ENCODE results near the gene GBF1. TPM values are rescaled to one million over a fixed set of nuclear protein-coding genes. Genes with fewer than 3 reads are reported as not detected.
A peak's percentile ranks its signal among the peaks of the same experiment; 100 is the strongest.

GBF1 gene
- total RNA-seq, 1 donor from 2014 or later: 8.7 TPM

DNA sequence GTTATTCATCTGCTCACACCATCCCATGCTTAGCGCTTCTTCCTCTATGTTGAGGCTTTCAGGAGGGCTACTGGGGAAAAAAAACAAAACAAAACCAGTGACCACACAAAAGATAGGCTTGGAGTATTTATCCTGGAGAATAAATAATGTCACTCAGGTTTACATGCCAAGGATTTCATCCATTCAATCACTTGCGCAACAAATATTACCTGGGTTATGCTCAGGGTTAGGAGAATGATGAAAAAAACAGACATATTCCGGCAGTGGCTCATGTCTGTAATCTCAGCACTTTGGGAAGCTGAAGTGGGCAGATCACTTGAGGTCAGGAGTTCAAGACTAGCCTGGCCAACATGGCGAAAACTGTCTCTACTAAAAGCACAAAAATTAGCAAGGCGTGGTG lies 22.5 kb upstream of the GBF1 start:
- no peaks in the 10 kb centered on the region for H3K36me3 ChIP-seq (ENCODE audit: control insufficient read depth, insufficient read depth, low read length)
- FAIRE-seq (no peak), DNase-seq (ENCODE audit: low read depth) (no peak)
- TF ChIP-seq, protein P1, sequence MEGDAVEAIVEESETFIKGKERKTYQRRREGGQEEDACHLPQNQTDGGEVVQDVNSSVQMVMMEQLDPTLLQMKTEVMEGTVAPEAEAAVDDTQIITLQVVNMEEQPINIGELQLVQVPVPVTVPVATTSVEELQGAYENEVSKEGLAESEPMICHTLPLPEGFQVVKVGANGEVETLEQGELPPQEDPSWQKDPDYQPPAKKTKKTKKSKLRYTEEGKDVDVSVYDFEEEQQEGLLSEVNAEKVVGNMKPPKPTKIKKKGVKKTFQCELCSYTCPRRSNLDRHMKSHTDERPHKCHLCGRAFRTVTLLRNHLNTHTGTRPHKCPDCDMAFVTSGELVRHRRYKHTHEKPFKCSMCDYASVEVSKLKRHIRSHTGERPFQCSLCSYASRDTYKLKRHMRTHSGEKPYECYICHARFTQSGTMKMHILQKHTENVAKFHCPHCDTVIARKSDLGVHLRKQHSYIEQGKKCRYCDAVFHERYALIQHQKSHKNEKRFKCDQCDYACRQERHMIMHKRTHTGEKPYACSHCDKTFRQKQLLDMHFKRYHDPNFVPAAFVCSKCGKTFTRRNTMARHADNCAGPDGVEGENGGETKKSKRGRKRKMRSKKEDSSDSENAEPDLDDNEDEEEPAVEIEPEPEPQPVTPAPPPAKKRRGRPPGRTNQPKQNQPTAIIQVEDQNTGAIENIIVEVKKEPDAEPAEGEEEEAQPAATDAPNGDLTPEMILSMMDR (IDR thresholded peaks at IDR 0.05; ENCODE audit: insufficient read depth, low read length, severe bottlenecking): no peak
- H3K4me3 ChIP-seq (ENCODE audit: low read depth, low read length): no peak overlapping the region
- H3K27me3 ChIP-seq (ENCODE audit: control insufficient read depth, insufficient read depth, low read length): no peaks in the 10 kb centered on the region

DNA sequence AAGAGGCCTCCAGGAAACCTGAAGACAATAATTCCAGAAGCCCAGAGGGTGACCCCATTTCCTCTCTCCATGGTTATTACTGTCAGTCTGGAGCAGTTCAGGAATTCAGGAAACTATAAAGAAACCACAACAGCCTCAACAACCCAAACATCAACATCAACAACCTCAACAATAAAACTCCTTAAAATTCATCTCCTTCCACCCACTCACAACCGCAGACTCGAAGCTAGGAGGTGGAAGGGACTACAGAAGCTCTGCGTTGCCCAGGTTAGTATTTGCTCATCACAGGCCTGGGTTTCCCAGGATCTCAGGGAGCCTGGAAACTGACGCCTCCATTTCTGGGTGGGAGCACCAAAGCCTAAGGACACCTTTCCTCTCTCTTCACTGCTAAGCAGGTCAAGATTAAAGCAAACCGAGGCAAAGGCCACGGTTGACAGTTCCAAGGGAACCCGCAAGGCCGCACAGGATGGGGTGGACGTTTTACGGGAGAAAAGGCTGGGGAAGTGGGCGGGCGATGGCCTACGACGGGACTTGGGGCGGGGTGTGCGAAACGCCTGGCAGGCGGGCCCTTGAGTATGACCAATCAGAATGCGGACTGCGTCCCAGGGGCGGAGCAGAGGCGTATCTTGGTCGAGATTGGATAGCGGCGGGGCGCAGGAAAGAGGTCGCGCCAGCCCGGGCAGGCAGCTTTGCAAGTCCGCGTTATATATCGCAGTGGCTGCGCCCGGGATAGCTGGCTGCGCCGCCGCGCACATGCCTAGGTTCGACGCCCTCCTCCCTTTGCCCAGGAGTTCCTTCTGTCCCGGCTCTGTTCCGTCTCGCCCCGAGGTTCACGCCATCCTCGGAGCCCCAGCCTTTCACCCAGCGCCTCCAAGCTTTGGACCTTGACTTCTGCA lies 19.4 kb upstream of the GBF1 start, which contains the start of gene ELOVL3:
ELOVL3 (plus strand) TSS at position 654 of the 896 bp plus-strand sequence. CDS start 250 bp downstream, outside the sequence.
- FAIRE-seq (no peak), DNase-seq (ENCODE audit: low read depth) (peak; percentile 91)
- peak within 1 kb of the TSS; percentile 12 for H3K4me3 ChIP-seq (ENCODE audit: low read depth, low read length)
- peaks cover 5% of the 10 kb centered on the region for H3K27me3 ChIP-seq (ENCODE audit: control insufficient read depth, insufficient read depth, low read length)
- TF ChIP-seq, protein P1 (IDR thresholded peaks at IDR 0.05; ENCODE audit: insufficient read depth, low read length, severe bottlenecking): no peak
- no peaks in the 10 kb centered on the region for H3K36me3 ChIP-seq (ENCODE audit: control insufficient read depth, insufficient read depth, low read length)

DNA sequence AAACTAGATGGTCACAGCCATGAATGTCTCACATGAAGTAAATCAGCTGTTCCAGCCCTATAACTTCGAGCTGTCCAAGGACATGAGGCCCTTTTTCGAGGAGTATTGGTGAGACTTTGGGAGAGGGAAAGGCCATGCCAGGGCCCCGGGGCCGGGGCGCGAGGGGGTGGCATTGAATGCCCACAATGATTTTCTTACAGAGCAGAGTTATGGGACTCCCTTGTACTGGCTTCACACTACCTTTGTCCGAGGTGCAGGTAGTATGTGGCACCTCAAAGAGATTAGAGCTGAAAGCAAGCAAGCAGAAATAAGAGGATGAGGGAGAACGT lies 18.8 kb upstream of the GBF1 start:
- H3K27me3 ChIP-seq (ENCODE audit: control insufficient read depth, insufficient read depth, low read length): peaks cover 5% of the 10 kb centered on the region
- TF ChIP-seq, protein P1 (IDR thresholded peaks at IDR 0.05; ENCODE audit: insufficient read depth, low read length, severe bottlenecking): no peak
- DNase-seq (ENCODE audit: low read depth): no peak
- no peaks in the 10 kb centered on the region for H3K36me3 ChIP-seq (ENCODE audit: control insufficient read depth, insufficient read depth, low read length)
- no peak overlapping the region for H3K4me3 ChIP-seq (ENCODE audit: low read depth, low read length)
- FAIRE-seq: no peak

DNA sequence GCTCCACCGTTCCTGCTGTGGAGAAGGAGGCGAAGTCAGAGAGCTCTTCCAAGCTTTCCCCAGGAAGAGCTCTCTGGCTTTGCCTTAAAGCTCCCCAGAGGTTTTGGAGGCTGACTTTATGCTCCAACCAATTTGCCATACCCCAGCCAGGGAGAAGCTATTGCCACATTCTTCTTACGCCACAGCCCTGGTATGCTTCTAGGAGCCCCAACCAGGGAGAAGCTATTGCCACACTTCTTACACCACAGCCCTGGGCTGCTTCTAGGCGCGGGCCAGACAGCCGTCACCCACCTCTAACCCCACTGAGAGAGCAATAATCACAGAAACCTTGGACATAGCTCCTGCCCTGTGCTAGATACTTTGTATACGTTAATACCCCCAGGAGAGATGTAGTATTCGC lies 18.3 kb upstream of the GBF1 start:
- H3K36me3 ChIP-seq (ENCODE audit: control insufficient read depth, insufficient read depth, low read length): no peaks in the 10 kb centered on the region
- peaks cover 5% of the 10 kb centered on the region for H3K27me3 ChIP-seq (ENCODE audit: control insufficient read depth, insufficient read depth, low read length)
- H3K4me3 ChIP-seq (ENCODE audit: low read depth, low read length): no peak overlapping the region
- TF ChIP-seq, protein P1 (IDR thresholded peaks at IDR 0.05; ENCODE audit: insufficient read depth, low read length, severe bottlenecking): no peak
- FAIRE-seq: no peak
- DNase-seq (ENCODE audit: low read depth): peak; percentile 43

DNA sequence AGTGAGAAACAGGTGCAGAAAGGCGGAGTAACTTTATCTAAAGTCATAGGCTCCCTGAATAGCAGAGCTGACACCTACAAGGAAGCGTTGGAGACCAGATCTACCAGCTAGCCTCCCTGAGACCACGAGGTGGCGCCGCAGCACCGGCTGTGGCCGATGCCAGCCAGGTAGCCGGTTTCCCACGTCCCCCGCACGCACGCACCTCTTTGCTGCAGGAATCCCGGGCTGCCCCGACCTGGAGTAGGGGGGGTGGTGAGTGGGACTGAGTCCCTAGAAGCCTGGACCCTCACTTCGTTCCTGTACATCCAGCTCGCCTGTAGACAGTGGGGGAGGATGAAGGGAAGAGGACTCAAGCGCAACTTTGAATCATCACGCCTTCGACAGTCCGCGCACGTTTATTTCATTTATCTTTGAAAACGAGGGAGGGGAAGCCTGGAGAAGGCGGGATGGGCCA lies 15.5 kb upstream of the GBF1 start:
- FAIRE-seq (peak; percentile 40), DNase-seq (ENCODE audit: low read depth) (peak; percentile 73)
- Histone ChIP-seq H3K36me3 (ENCODE audit: control insufficient read depth, insufficient read depth, low read length) (no peaks in the 10 kb centered on the region), H3K27me3 (ENCODE audit: control insufficient read depth, insufficient read depth, low read length) (peaks cover 5% of the 10 kb centered on the region), H3K4me3 (ENCODE audit: low read depth, low read length) (peak overlapping the region; percentile 46)
- TF ChIP-seq, protein P1 (IDR thresholded peaks at IDR 0.05; ENCODE audit: insufficient read depth, low read length, severe bottlenecking): peak; percentile 98

Data from bronchial epithelial cell (primary cell).